Glutamatergic neuron (in vitro differentiated cells): ENCODE data around the gene AGPS. TPM values are rescaled to one million over a fixed set of nuclear protein-coding genes. Genes with fewer than 3 reads are reported as not detected.
"Not testable (repeated sequence)": the region's sequence is repeated elsewhere in the genome, so short reads cannot be mapped to it uniquely, and the experiment has no call there.

Experiments
- DNase-seq: peaks from one replicate; pipeline ENCODE4 v3.0.0; 2022
- H3K27ac Mint-ChIP-seq: one replicate; pipeline ENCODE4 v1.8.0; 2020; ENCODE audit warnings: mild to moderate bottlenecking, mixed read lengths, inconsistent platforms; ENCODE audit not compliant: unreplicated experiment
- H3K27me3 Mint-ChIP-seq: one replicate; pipeline ENCODE4 v1.8.0; 2020; ENCODE audit warnings: mild to moderate bottlenecking, moderate library complexity, mixed read lengths, inconsistent platforms; ENCODE audit not compliant: unreplicated experiment
- H3K36me3 Mint-ChIP-seq: one replicate; pipeline ENCODE4 v1.8.0; 2020; ENCODE audit warnings: mild to moderate bottlenecking, mixed read lengths, inconsistent platforms; ENCODE audit not compliant: unreplicated experiment
- H3K4me1 Mint-ChIP-seq: one replicate; pipeline ENCODE4 v1.8.0; 2020; ENCODE audit warnings: mild to moderate bottlenecking, low read depth, mixed read lengths, inconsistent platforms; ENCODE audit not compliant: unreplicated experiment
- H3K4me3 Mint-ChIP-seq: one replicate; pipeline ENCODE4 v1.8.0; 2020; ENCODE audit warnings: mild to moderate bottlenecking, mixed read lengths, inconsistent platforms; ENCODE audit not compliant: unreplicated experiment
- H3K9me3 Mint-ChIP-seq: one replicate; pipeline ENCODE4 v1.8.0; 2020; ENCODE audit warnings: mild to moderate bottlenecking, moderate library complexity, mixed read lengths, inconsistent platforms; ENCODE audit not compliant: unreplicated experiment
- CTCF ChIP-seq: fragments of 200-600 bp; sonication (generic); IDR thresholded peaks from one replicate; pipeline ENCODE4 v1.5.0; 2021; ENCODE audit not compliant: partially characterized antibody, unreplicated experiment
- total RNA-seq: library from RNA; stranded (reverse); fragmentation: NEBNext Ultra II Directional; extraction: Animal tissue kit (Norgen Biotek cat#: 25700); gene quantifications from one replicate; pipeline ENCODE4 v1.2.1, GENCODE V29; 2021; ENCODE audit not compliant: unreplicated experiment

AGPS gene
- total RNA-seq, 1 donor from 2014 or later, result 50.8 TPM

- Mint-ChIP-seq H3K36me3 (no peaks in the 10 kb centered on the region), H3K27ac (no peak overlapping the region), H3K4me3 (no peak overlapping the region), H3K4me1 (no peaks in the 10 kb centered on the region), H3K9me3 (peaks cover 1% of the 10 kb centered on the region), H3K27me3 (no peaks in the 10 kb centered on the region)
- DNase-seq, result no peak
- TF ChIP-seq CTCF, result no peak
These were observed 91.7 kb downstream of the AGPS start for GRCh38 chr2:177484180-177484795.

- not testable (repeated sequence) for H3K36me3 Mint-ChIP-seq, H3K4me3 Mint-ChIP-seq, H3K27ac Mint-ChIP-seq, H3K4me1 Mint-ChIP-seq, H3K27me3 Mint-ChIP-seq, H3K9me3 Mint-ChIP-seq, DNase-seq
These were observed 93.1 kb downstream of the AGPS start for GRCh38 chr2:177485657-177486056.

GRCh38 chr2:177489719-177490301, 97.2 kb downstream of the AGPS start:
- no peaks in the 10 kb centered on the region for H3K36me3 Mint-ChIP-seq
- H3K4me3 Mint-ChIP-seq, result no peak overlapping the region
- DNase-seq, result no peak
- H3K27me3 Mint-ChIP-seq, result no peaks in the 10 kb centered on the region
- peaks cover 3% of the 10 kb centered on the region for H3K9me3 Mint-ChIP-seq
- no peak overlapping the region for H3K27ac Mint-ChIP-seq
- no peaks in the 10 kb centered on the region for H3K4me1 Mint-ChIP-seq
- TF ChIP-seq CTCF, result peak; percentile 76

GRCh38 chr2:177495945-177496344, 103.4 kb downstream of the AGPS start:
- H3K36me3 Mint-ChIP-seq, result no peaks in the 10 kb centered on the region
- H3K9me3 Mint-ChIP-seq, result peaks cover 1% of the 10 kb centered on the region
- no peak overlapping the region for H3K4me3 Mint-ChIP-seq
- no peak overlapping the region for H3K27ac Mint-ChIP-seq
- TF ChIP-seq CTCF, result no peak
- no peak for DNase-seq
- no peaks in the 10 kb centered on the region for H3K4me1 Mint-ChIP-seq
- no peaks in the 10 kb centered on the region for H3K27me3 Mint-ChIP-seq

- Mint-ChIP-seq H3K36me3 (no peaks in the 10 kb centered on the region), H3K9me3 (peaks cover 1% of the 10 kb centered on the region), H3K4me1 (no peaks in the 10 kb centered on the region), H3K4me3 (no peak overlapping the region), H3K27me3 (no peaks in the 10 kb centered on the region), H3K27ac (no peak overlapping the region)
- DNase-seq, result no peak
- no peak for TF ChIP-seq CTCF
These were observed 104.3 kb downstream of the AGPS start for GRCh38 chr2:177496921-177497320.
